Measurements from ENCODE around the gene AIPL1.

The AIPL1 gene

DNA sequence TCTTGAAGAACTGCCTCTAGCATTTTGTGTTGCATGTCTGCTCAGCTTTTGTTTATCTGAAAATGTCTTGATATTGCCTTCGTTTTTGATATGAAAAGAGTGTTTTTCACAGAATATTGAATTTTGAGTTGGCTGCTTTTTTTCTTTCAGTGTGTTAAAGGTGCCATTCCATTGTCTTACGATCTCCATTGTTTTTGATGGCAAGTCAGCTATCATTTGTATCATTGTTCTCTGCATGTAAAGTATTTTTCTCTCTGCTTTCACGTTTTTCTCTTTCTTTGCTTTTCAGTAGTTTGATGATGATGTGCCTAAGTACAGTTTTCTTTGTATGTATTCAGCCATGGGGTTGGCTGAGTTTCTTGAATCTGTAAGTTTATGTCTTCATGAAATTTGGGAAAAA, 57.0 kb downstream of the AIPL1 start:
- in situ Hi-C loops (cut with MboI; ENCODE audit: low sequenced_read_pairs), result no loop called here

DNA sequence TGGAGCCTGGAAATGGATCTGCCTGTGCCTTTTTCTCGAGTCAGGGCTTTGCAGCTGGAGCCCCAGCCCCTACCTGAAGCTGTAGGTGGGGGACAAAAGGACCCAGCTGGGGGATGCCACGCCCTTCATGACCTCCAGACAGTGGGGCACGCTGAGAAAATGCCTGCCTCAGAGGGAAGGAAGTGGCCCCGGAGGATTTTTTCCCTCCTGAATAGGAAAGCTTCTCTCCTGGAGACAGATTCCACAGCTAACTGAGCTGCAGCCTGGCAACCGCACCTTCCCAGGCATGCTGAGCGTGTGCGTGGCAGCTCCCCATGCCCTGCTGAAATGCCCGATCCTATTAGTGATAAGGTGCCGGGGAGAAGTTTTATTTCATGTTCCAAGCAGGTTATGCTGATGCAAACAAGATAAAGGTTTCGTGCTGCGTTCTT, 58.0 kb downstream of the AIPL1 start:
- in situ Hi-C loops (cut with MboI; ENCODE audit: low sequenced_read_pairs), result no loop called here

DNA sequence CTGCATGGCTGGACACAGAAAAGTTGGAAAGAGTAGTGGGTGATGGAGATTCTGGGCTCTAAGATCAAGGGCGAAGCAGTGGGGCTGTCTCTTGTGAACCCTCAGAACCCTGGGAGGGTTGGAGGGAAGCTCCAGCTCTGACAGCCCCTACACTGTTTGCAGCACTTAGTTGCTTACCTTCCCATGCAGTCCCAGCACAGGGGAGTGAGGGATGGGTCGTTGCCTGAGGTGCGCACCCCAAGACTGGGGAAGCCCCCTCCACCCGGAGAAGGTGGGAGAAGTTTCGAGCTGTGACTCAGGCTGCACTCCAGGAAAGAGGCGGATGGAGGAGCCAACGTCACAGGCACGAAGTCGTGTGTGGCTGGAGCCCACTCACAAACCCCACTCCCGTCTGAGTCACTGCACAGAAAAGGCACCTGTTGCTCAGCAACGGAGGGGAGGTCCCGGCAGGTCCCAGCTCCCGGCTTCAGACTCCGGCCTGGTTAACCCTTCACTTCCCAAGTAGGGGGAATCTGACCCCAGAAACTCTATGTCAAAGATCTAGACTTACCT, 60.1 kb downstream of the AIPL1 start:
- in situ Hi-C loops (cut with MboI; ENCODE audit: low sequenced_read_pairs), result no loop called here

DNA sequence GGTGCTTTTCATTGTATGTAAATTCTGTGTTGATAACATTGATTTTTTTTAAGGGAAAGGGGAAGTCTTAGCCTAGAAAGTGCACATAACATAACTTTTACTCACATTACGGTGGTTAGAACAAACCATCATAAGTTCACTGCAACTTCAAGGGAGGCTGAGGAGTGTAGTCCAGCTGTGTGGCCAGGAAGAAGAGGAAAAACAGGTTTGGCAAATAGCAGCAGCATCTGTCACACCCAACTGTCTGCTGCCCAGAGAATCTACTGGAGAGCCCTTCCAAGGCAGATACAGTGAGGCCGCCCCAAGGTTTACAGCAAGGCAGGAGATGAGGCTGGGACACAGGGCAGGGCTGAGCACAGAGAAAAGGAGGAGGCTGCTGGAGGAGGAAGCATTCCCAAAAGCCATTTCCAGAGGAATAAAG, 60.6 kb downstream of the AIPL1 start:
- in situ Hi-C loops (cut with MboI; ENCODE audit: low sequenced_read_pairs), result no loop called here

All from HL-60/S4 treated with phorbol 12-myristate 13-acetate at 8.2 ng/mL for 4 days and 3 days (cell line).